DOHH2 (cell line): ENCODE measurements around the gene CTDSPL.

Source experiments
- CTCF ChIP-seq: fragments of 200-600 bp; sonication (generic); IDR thresholded peaks from one replicate; pipeline ENCODE4 v1.5.1; 2014; ENCODE audit warnings: antibody characterized with exemption, mild to moderate bottlenecking, low read depth, low read length; ENCODE audit not compliant: poor library complexity, severe bottlenecking
- EZH2phosphoT487 ChIP-seq: fragments of 200-600 bp; sonication (generic); IDR thresholded peaks from 2 replicates; pipeline ENCODE4 v1.6.1; 2017; ENCODE audit warnings: borderline replicate concordance, mild to moderate bottlenecking, antibody characterized with exemption, low read length, moderate library complexity, mixed read lengths

GRCh38 chr3:37984596-37984995 lies 122.9 kb downstream of the CTDSPL start:
- TF ChIP-seq CTCF (no peak), EZH2phosphoT487 (no peak)
